HEK293 (cell line): ENCODE data around the gene OR1Q1.

Experiments used
- CTCF ChIA-PET: fragments of 350-600 bp; formaldehyde crosslinking; extraction: SDS; loops from one replicate; lab custom pipeline; 2021; ENCODE audit warnings: antibody characterized with exemption; lab: Yijun Ruan, JAX
- POLR2A ChIA-PET: fragments of 300-600 bp; formaldehyde crosslinking; extraction: SDS; loops from one replicate; lab custom pipeline; 2020; ENCODE audit warnings: antibody characterized with exemption, inconsistent platforms; lab: Yijun Ruan, JAX
- H3K27ac ChIP-seq: fragments of 200-500 bp; sonication (Bioruptor generic); 2 replicates; pipeline ENCODE4 v1.5.1; 2014; ENCODE audit warnings: low read depth, low read length, control low read depth, inconsistent platforms; ENCODE audit errors: extremely low read depth
- H3K36me3 ChIP-seq, 2 experiments: fragments of 200-500 bp in 1 of 2; sonication (Bioruptor generic) in 1 of 2; 1 replicate in 1 of 2; 2 replicates in 1 of 2; pipeline ENCODE4 v1.5.1; 2014 to 2017; ENCODE audit warnings: inconsistent platforms in 2 of 2, low read length in 2 of 2; ENCODE audit not compliant: control insufficient read depth in 2 of 2, insufficient read depth in 1 of 2
- H3K4me1 ChIP-seq: fragments of 200-500 bp; sonication (Bioruptor generic); 2 replicates; pipeline ENCODE4 v1.5.1; 2014; ENCODE audit warnings: mild to moderate bottlenecking, low read length, inconsistent platforms; ENCODE audit not compliant: control insufficient read depth, insufficient read depth
- H3K4me3 ChIP-seq: 2 replicates; pipeline ENCODE4 v1.5.1; 2011; ENCODE audit warnings: low read depth, mild to moderate bottlenecking, control low read depth, low read length, moderate library complexity
- H3K9me3 ChIP-seq: fragments of 200-500 bp; sonication (Bioruptor generic); 2 replicates; pipeline ENCODE4 v1.5.1; 2014; ENCODE audit warnings: low read depth, low read length, inconsistent platforms; ENCODE audit not compliant: control insufficient read depth, insufficient read depth
- EGR2 ChIP-seq: fragments of 450-650 bp; formaldehyde crosslinking; IDR thresholded peaks from 2 replicates; pipeline ENCODE4 v1.5.1; 2016; ENCODE audit warnings: low read depth, missing biosample characterization, missing genetic modification characterization
- KLF7 ChIP-seq: fragments of 450-650 bp; formaldehyde crosslinking; IDR thresholded peaks from 2 replicates; pipeline ENCODE4 v1.5.1; 2016; ENCODE audit warnings: missing biosample characterization, missing genetic modification characterization, borderline replicate concordance
- KLF9 ChIP-seq: fragments of 450-650 bp; formaldehyde crosslinking; IDR thresholded peaks from 2 replicates; pipeline ENCODE4 v1.5.1; 2016; ENCODE audit warnings: missing biosample characterization, missing genetic modification characterization, low read depth
- PATZ1 ChIP-seq: fragments of 450-650 bp; formaldehyde crosslinking; IDR thresholded peaks from 2 replicates; pipeline ENCODE4 v1.5.1; 2016; ENCODE audit warnings: missing biosample characterization, missing genetic modification characterization
- RBAK ChIP-seq: fragments of 450-650 bp; formaldehyde crosslinking; IDR thresholded peaks from 2 replicates; pipeline ENCODE4 v1.5.1; 2016; ENCODE audit warnings: missing biosample characterization, missing genetic modification characterization
- ZEB2 ChIP-seq: fragments of 450-650 bp; formaldehyde crosslinking; IDR thresholded peaks from 2 replicates; pipeline ENCODE4 v1.5.1; 2016; ENCODE audit warnings: missing biosample characterization, missing genetic modification characterization
- ZNF223 ChIP-seq: fragments of 450-650 bp; formaldehyde crosslinking; IDR thresholded peaks from 2 replicates; pipeline ENCODE4 v1.5.1; 2016; ENCODE audit warnings: missing biosample characterization, missing genetic modification characterization
- ZNF350 ChIP-seq: fragments of 450-650 bp; formaldehyde crosslinking; IDR thresholded peaks from 2 replicates; pipeline ENCODE4 v1.5.0; 2017; ENCODE audit warnings: missing biosample characterization, mild to moderate bottlenecking, missing genetic modification characterization
- ZNF449 ChIP-seq: fragments of 450-650 bp; formaldehyde crosslinking; IDR thresholded peaks from 2 replicates; pipeline ENCODE4 v1.5.1; 2017; ENCODE audit warnings: missing biosample characterization, mild to moderate bottlenecking, missing genetic modification characterization, moderate library complexity
- ZNF473 ChIP-seq: fragments of 450-650 bp; formaldehyde crosslinking; IDR thresholded peaks from 2 replicates; pipeline ENCODE4 v1.5.1; 2017; ENCODE audit warnings: missing biosample characterization, missing genetic modification characterization
- ZNF48 ChIP-seq: fragments of 450-650 bp; formaldehyde crosslinking; IDR thresholded peaks from 2 replicates; pipeline ENCODE4 v1.5.1; 2016; ENCODE audit warnings: missing biosample characterization, missing genetic modification characterization
- ZNF521 ChIP-seq: fragments of 450-650 bp; formaldehyde crosslinking; IDR thresholded peaks from 2 replicates; pipeline ENCODE4 v1.5.1; 2017; ENCODE audit warnings: missing biosample characterization, mild to moderate bottlenecking, missing genetic modification characterization
- ZNF596 ChIP-seq: fragments of 450-650 bp; IDR thresholded peaks from 2 replicates; pipeline ENCODE4 v1.5.0; 2018; ENCODE audit warnings: missing biosample characterization, mild to moderate bottlenecking, missing genetic modification characterization, moderate library complexity
- ZNF670 ChIP-seq: fragments of 450-650 bp; formaldehyde crosslinking; IDR thresholded peaks from 2 replicates; pipeline ENCODE4 v1.5.1; 2016; ENCODE audit warnings: missing biosample characterization, missing genetic modification characterization, low read depth
- ZSCAN30 ChIP-seq: fragments of 450-650 bp; IDR thresholded peaks from 2 replicates; pipeline ENCODE4 v1.5.1; 2018; ENCODE audit warnings: missing biosample characterization, mild to moderate bottlenecking, missing genetic modification characterization, moderate library complexity
- TF ChIP-seq, protein P1 (sequence below): fragments of 450-650 bp; formaldehyde crosslinking; IDR thresholded peaks from 2 replicates; pipeline ENCODE4 v1.5.1; 2017; ENCODE audit warnings: missing biosample characterization, missing genetic modification characterization
- TF ChIP-seq, protein P2 (sequence below): fragments of 450-650 bp; formaldehyde crosslinking; IDR thresholded peaks from 2 replicates; pipeline ENCODE4 v1.5.1; 2016; ENCODE audit warnings: missing biosample characterization, missing genetic modification characterization

The OR1Q1 gene

GRCh38 chr9:122657527-122657926 is 43.0 kb downstream of the OR1Q1 start, which contains the start of gene OR1B1:
TSS of gene OR1B1 (minus strand) at chr9:122657627.
- H3K4me1 ChIP-seq = no peaks in the 10 kb centered on the region
- POLR2A ChIA-PET = no interaction called here
- no peak within 1 kb of the TSS for H3K4me3 ChIP-seq
- TF ChIP-seq ZNF449 (tag by site-specific recombination) (no peak), ZNF670 (tag by site-specific recombination) (no peak), EGR2 (tag by site-specific recombination) (no peak), ZNF521 (tag by site-specific recombination) (no peak), ZNF223 (tag by site-specific recombination) (no peak), ZNF48 (no peak), KLF9 (tag by site-specific recombination) (no peak), PATZ1 (no peak), ZEB2 (tag by site-specific recombination) (no peak), KLF7 (tag by site-specific recombination) (no peak), RBAK (no peak), ZSCAN30 (tag by site-specific recombination) (no peak)
- TF ChIP-seq, protein P1, sequence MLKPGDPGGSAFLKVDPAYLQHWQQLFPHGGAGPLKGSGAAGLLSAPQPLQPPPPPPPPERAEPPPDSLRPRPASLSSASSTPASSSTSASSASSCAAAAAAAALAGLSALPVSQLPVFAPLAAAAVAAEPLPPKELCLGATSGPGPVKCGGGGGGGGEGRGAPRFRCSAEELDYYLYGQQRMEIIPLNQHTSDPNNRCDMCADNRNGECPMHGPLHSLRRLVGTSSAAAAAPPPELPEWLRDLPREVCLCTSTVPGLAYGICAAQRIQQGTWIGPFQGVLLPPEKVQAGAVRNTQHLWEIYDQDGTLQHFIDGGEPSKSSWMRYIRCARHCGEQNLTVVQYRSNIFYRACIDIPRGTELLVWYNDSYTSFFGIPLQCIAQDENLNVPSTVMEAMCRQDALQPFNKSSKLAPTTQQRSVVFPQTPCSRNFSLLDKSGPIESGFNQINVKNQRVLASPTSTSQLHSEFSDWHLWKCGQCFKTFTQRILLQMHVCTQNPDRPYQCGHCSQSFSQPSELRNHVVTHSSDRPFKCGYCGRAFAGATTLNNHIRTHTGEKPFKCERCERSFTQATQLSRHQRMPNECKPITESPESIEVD (tag by site-specific recombination) = no peak
- TF ChIP-seq, protein P2, sequence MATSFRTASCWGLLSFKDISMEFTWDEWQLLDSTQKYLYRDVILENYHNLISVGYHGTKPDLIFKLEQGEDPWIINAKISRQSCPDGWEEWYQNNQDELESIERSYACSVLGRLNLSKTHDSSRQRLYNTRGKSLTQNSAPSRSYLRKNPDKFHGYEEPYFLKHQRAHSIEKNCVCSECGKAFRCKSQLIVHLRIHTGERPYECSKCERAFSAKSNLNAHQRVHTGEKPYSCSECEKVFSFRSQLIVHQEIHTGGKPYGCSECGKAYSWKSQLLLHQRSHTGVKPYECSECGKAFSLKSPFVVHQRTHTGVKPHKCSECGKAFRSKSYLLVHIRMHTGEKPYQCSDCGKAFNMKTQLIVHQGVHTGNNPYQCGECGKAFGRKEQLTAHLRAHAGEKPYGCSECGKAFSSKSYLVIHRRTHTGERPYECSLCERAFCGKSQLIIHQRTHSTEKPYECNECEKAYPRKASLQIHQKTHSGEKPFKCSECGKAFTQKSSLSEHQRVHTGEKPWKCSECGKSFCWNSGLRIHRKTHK = no peak
- H3K9me3 ChIP-seq = no peaks in the 10 kb centered on the region
- CTCF ChIA-PET = no interaction called here
- H3K36me3 ChIP-seq = no peaks in the 10 kb centered on the region
- H3K27ac ChIP-seq = no peak within 1 kb of the TSS

- H3K9me3 ChIP-seq = no peaks in the 10 kb centered on the region
- TF ChIP-seq ZNF596 (tag by site-specific recombination) (no peak), ZNF350 (tag by site-specific recombination) (no peak), ZNF473 (tag by site-specific recombination) (no peak)
Measured at GRCh38 chr9:122661416-122661815, 46.9 kb downstream of the OR1Q1 start, which contains the start of gene OR1L1. TSS of gene OR1L1 (plus strand) at chr9:122661716. CDS start at chr9:122661716, 0 bp downstream.

More at GRCh38 chr9:122661416-122661815, 46.9 kb downstream of the OR1Q1 start, which contains the start of gene OR1L1:
- ChIA-PET POLR2A (no interaction called here), CTCF (no interaction called here)
- no peak within 1 kb of the TSS for H3K27ac ChIP-seq
- no peaks in the 10 kb centered on the region for H3K4me1 ChIP-seq
- no peaks in the 10 kb centered on the region for H3K36me3 ChIP-seq
- no peak within 1 kb of the TSS for H3K4me3 ChIP-seq
